Measurements from ENCODE around the gene HSP90AB1.

HSP90AB1 gene

DNA sequence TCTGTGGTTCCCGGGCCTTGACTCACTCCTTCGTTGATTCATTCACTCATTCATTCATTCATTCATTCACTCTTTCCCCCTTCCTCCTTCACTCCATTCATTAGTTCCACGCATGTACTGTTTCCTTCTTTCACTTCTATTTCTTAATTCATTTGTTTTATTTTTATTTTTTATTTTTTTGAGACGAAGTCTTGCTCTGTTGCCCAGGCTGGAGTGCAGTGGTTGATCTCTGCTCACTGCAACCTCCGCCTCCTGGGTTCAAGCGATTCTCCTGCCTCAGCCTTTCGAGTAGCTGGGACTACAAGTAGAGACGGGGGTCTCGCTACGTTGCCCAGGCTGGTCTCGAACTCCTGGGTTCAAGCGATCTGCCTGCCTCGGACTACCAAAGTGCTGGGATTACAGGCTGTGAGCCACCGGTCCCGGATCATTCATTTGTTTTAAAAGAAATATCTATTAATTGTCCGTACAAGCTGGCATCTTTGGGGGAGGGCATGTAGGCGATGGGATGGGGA lies 18.9 kb downstream of the HSP90AB1 start:
- Histone ChIP-seq H3F3A (ENCODE audit: control insufficient read depth, insufficient read depth) (peaks cover 22% of the 10 kb centered on the region), H4K20me1 (ENCODE audit: control insufficient read depth, insufficient read depth, low read depth, low read length) (no peaks in the 10 kb centered on the region), H3K27me3 (ENCODE audit: control insufficient read depth, low read length) (peaks cover 22% of the 10 kb centered on the region), H3K4me2 (ENCODE audit: low read length) (peak overlapping the region; percentile 90), H3K36me3 (ENCODE audit: control insufficient read depth, low read length) (peaks cover 40% of the 10 kb centered on the region), H3K9me2 (replicated peaks; ENCODE audit: control insufficient read depth, low read length) (no peaks in the 10 kb centered on the region), H3K27ac (ENCODE audit: low read depth, low read length) (no peak overlapping the region), H3K9me3 (ENCODE audit: control insufficient read depth, insufficient read depth, low read length) (no peaks in the 10 kb centered on the region), H3K4me3 (ENCODE audit: low read length) (peak overlapping the region; percentile 86), H3K4me1 (ENCODE audit: control insufficient read depth, low read length) (peaks cover 67% of the 10 kb centered on the region), H3K79me2 (ENCODE audit: control insufficient read depth, low read length) (peaks cover 42% of the 10 kb centered on the region)
- no peak for TF ChIP-seq CTCF (IDR thresholded peaks at IDR 0.05; ENCODE audit: low read depth, low read length, poor library complexity, severe bottlenecking)

DNA sequence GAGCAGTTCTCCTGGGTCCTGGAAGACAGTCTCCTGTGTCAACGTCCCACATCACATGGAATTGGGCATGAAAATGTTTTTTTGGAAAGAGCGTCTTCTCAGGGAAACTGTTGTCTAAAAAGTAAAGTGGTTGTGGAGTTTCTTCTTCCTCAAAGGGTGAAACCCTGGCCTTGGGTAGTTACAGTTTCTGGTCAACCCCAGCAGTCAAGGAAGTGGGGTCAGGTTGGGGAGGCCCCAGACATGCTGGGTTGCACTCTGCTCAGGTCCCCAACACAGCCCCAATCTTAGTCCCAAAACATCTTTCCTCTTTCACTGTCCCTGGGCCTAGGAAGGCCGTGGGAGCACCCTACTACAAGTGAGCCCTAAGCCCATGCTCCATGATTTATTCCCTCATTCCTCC lies 19.4 kb downstream of the HSP90AB1 start:
- peaks cover 22% of the 10 kb centered on the region for H3F3A ChIP-seq (ENCODE audit: control insufficient read depth, insufficient read depth)
- H3K4me2 ChIP-seq (ENCODE audit: low read length): no peak overlapping the region
- peaks cover 64% of the 10 kb centered on the region for H3K4me1 ChIP-seq (ENCODE audit: control insufficient read depth, low read length)
- no peak overlapping the region for H3K4me3 ChIP-seq (ENCODE audit: low read length)
- no peaks in the 10 kb centered on the region for H3K9me2 ChIP-seq (replicated peaks; ENCODE audit: control insufficient read depth, low read length)
- H3K9me3 ChIP-seq (ENCODE audit: control insufficient read depth, insufficient read depth, low read length): no peaks in the 10 kb centered on the region
- H4K20me1 ChIP-seq (ENCODE audit: control insufficient read depth, insufficient read depth, low read depth, low read length): no peaks in the 10 kb centered on the region
- peaks cover 34% of the 10 kb centered on the region for H3K36me3 ChIP-seq (ENCODE audit: control insufficient read depth, low read length)
- peaks cover 27% of the 10 kb centered on the region for H3K27me3 ChIP-seq (ENCODE audit: control insufficient read depth, low read length)
- no peak overlapping the region for H3K27ac ChIP-seq (ENCODE audit: low read depth, low read length)
- TF ChIP-seq CTCF (IDR thresholded peaks at IDR 0.05; ENCODE audit: low read depth, low read length, poor library complexity, severe bottlenecking) (no peak), EZH2phosphoT487 (IDR thresholded peaks at IDR 0.05; ENCODE audit: borderline replicate concordance, low read length) (no peak)
- H3K79me2 ChIP-seq (ENCODE audit: control insufficient read depth, low read length): peaks cover 38% of the 10 kb centered on the region

DNA sequence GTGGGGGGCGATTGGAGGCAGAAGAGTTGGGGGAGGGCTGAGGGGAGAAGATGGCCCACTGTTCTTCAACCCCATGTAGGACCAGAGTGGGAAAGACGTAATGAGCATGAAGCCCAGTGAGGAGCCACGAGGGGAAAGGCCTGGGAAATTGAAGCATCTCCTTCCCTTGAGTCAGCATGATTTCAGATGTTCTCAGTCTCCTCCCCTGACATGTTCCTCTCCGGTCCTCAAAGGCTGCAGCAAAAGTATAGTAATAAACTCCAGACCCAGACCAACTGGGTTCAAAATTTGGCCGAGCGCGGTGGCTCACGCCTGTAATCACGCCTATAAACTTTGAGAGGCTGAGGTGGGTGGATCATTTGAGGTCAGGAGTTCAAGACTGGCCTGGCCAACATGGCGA lies 20.4 kb downstream of the HSP90AB1 start:
- Histone ChIP-seq H3K4me1 (ENCODE audit: control insufficient read depth, low read length) (peaks cover 55% of the 10 kb centered on the region), H3K4me3 (ENCODE audit: low read length) (no peak overlapping the region), H3F3A (ENCODE audit: control insufficient read depth, insufficient read depth) (peaks cover 22% of the 10 kb centered on the region), H3K9me3 (ENCODE audit: control insufficient read depth, insufficient read depth, low read length) (no peaks in the 10 kb centered on the region), H3K36me3 (ENCODE audit: control insufficient read depth, low read length) (peaks cover 25% of the 10 kb centered on the region), H4K20me1 (ENCODE audit: control insufficient read depth, insufficient read depth, low read depth, low read length) (no peaks in the 10 kb centered on the region), H3K27ac (ENCODE audit: low read depth, low read length) (no peak overlapping the region), H3K27me3 (ENCODE audit: control insufficient read depth, low read length) (peaks cover 36% of the 10 kb centered on the region), H3K79me2 (ENCODE audit: control insufficient read depth, low read length) (peaks cover 29% of the 10 kb centered on the region), H3K9me2 (replicated peaks; ENCODE audit: control insufficient read depth, low read length) (no peaks in the 10 kb centered on the region), H3K4me2 (ENCODE audit: low read length) (no peak overlapping the region)
- no peak for TF ChIP-seq EZH2phosphoT487 (IDR thresholded peaks at IDR 0.05; ENCODE audit: borderline replicate concordance, low read length)

DNA sequence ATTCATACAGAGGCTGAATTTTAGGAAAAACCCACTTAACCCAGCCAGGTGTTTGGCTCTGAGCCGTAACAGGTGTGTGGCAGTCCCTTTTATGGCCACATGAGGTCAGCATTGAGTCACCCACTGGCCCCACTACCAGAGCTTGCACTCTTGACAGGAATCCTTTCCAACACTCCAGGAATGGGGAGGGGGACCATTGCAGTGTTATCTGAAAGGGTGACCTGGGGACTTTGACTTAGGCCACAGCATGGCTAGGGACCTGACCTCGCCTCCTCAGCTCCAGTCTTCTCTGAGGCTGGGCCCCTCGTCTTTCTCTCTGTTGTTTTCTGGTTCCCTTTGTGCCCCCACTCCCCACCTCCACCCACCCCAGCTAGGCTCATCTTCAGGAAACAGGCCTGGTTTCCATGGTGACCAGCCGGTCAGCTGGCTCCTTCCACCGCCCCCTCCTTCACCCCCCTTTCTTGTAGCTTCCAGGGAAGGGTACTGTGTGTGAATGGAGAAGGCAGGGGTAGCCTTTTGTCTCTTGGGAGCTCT lies 21.3 kb downstream of the HSP90AB1 start:
- H3K27ac ChIP-seq (ENCODE audit: low read depth, low read length): no peak overlapping the region
- H3K4me3 ChIP-seq (ENCODE audit: low read length): no peak overlapping the region
- H3K79me2 ChIP-seq (ENCODE audit: control insufficient read depth, low read length): peaks cover 19% of the 10 kb centered on the region
- no peaks in the 10 kb centered on the region for H3K9me3 ChIP-seq (ENCODE audit: control insufficient read depth, insufficient read depth, low read length)
- no peak overlapping the region for H3K4me2 ChIP-seq (ENCODE audit: low read length)
- no peaks in the 10 kb centered on the region for H3K9me2 ChIP-seq (replicated peaks; ENCODE audit: control insufficient read depth, low read length)
- H3K4me1 ChIP-seq (ENCODE audit: control insufficient read depth, low read length): peaks cover 46% of the 10 kb centered on the region
- H3K36me3 ChIP-seq (ENCODE audit: control insufficient read depth, low read length): peaks cover 16% of the 10 kb centered on the region
- H3F3A ChIP-seq (ENCODE audit: control insufficient read depth, insufficient read depth): peaks cover 22% of the 10 kb centered on the region
- no peaks in the 10 kb centered on the region for H4K20me1 ChIP-seq (ENCODE audit: control insufficient read depth, insufficient read depth, low read depth, low read length)
- TF ChIP-seq EZH2phosphoT487 (IDR thresholded peaks at IDR 0.05; ENCODE audit: borderline replicate concordance, low read length) (no peak), CTCF (IDR thresholded peaks at IDR 0.05; ENCODE audit: low read depth, low read length, poor library complexity, severe bottlenecking) (peak; percentile 96)
- H3K27me3 ChIP-seq (ENCODE audit: control insufficient read depth, low read length): peaks cover 45% of the 10 kb centered on the region
